CD4-positive, CD25-positive, alpha-beta regulatory T cell (primary cell): Measurements from ENCODE around the gene SORBS2. TPM values are rescaled to one million over a fixed set of nuclear protein-coding genes. Genes with fewer than 3 reads are reported as not detected.

Experiments used
- ATAC-seq, 2 donors: fragments of 150-1000 bp; cut with Tn5 transposase; one replicate each; pipeline ENCODE4 v1.10.0; 2021; ENCODE audit warnings: low read depth in 2 of 2, moderate number of reproducible peaks in 2 of 2, moderate library complexity in 1 of 2
- DNase-seq, 3 donors: peaks; one replicate each; pipeline versions ENCODE4 v3.0.0 to v3.0.0-alpha.2; 2012 to 2022; ENCODE audit warnings: mixed read lengths in 1 of 3
- H3K27ac ChIP-seq: one replicate; pipeline ENCODE4 v1.7.0; 2013; ENCODE audit warnings: mild to moderate bottlenecking, low read length; ENCODE audit not compliant: insufficient read depth, poor library complexity, severe bottlenecking
- H3K27me3 ChIP-seq: one replicate; pipeline ENCODE4 v1.7.0; 2013; ENCODE audit warnings: low read length; ENCODE audit not compliant: control insufficient read depth, insufficient read depth
- H3K36me3 ChIP-seq: one replicate; pipeline ENCODE4 v1.7.0; 2013; ENCODE audit warnings: mild to moderate bottlenecking, low read length, moderate library complexity; ENCODE audit not compliant: control insufficient read depth, insufficient read depth
- H3K4me1 ChIP-seq: 2 replicates; pipeline ENCODE4 v1.7.0; 2013; ENCODE audit warnings: mild to moderate bottlenecking, low read length; ENCODE audit not compliant: insufficient read depth, control insufficient read depth, poor library complexity, severe bottlenecking
- H3K4me3 ChIP-seq: one replicate; pipeline ENCODE4 v1.7.0; 2013; ENCODE audit warnings: low read depth, mild to moderate bottlenecking, low read length, moderate library complexity
- H3K9me3 ChIP-seq, 2 experiments: 1 replicate in 1 of 2; 2 replicates in 1 of 2; pipeline ENCODE4 v1.7.0; 2013; ENCODE audit warnings: low read length in 2 of 2, mild to moderate bottlenecking in 1 of 2, moderate library complexity in 1 of 2; ENCODE audit not compliant: control insufficient read depth in 2 of 2
- H3K27ac Mint-ChIP-seq, 3 donors: one replicate each; pipeline ENCODE4 v1.8.0; 2020 to 2022; ENCODE audit warnings: mild to moderate bottlenecking in 3 of 3, mixed read lengths in 3 of 3, moderate library complexity in 2 of 3
- H3K27me3 Mint-ChIP-seq: one replicate; pipeline ENCODE4 v1.8.0; 2022; ENCODE audit warnings: mild to moderate bottlenecking, mixed read lengths
- H3K36me3 Mint-ChIP-seq: one replicate; pipeline ENCODE4 v1.8.0; 2020; ENCODE audit warnings: mixed read lengths
- H3K4me1 Mint-ChIP-seq, 4 donors: one replicate each; pipeline ENCODE4 v1.8.0; 2020 to 2022; ENCODE audit warnings: mixed read lengths in 4 of 4, mild to moderate bottlenecking in 1 of 4
- H3K4me3 Mint-ChIP-seq, 4 donors: one replicate each; pipeline ENCODE4 v1.8.0; 2020 to 2022; ENCODE audit warnings: mild to moderate bottlenecking in 4 of 4, mixed read lengths in 4 of 4, moderate library complexity in 3 of 4
- H3K9me3 Mint-ChIP-seq, 7 donors: one replicate each; pipeline ENCODE4 v1.8.0; 2020 to 2022; ENCODE audit warnings: mixed read lengths in 7 of 7, mild to moderate bottlenecking in 3 of 7, moderate library complexity in 2 of 7
- polyA plus RNA-seq, 4 donors: library from polyadenylated mRNA; unstranded; fragments of 300-500 nt; fragmentation: Illumina TruSeq; gene quantifications; one replicate each; pipeline ENCODE4 v1.2.3, GENCODE V29; 2021
- total RNA-seq: library from RNA; stranded (reverse); gene quantifications from one replicate; pipeline ENCODE4 v1.2.3, GENCODE V29; 2022

Gene SORBS2
- total and polyA plus RNA-seq, 5 donors from 2014 or later, result 0.07 TPM; not detected in 4

DNA sequence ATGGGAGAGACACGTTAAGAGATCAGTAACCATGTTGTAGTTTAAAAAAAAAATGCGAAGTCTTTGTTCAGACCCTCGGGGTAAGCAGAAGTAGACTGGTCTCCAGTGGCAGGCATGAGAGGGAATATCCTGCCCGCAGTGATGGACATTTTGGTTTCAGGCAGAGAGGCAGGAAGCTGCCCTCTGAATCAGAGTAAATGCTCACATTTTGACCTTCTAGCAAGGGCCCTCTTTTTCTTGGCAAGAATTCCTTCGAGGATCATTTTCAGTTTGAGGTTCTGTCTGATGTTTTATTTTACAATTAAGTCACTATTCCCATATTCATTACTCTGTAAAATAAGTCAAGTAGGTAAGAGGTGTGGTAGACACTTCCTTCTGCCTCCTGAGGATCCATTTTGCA, 28.4 kb downstream of the SORBS2 start:
- Mint-ChIP-seq H3K4me1 (no peaks in the 10 kb centered on the region), H3K27me3 (peaks cover 6% of the 10 kb centered on the region), H3K4me3 (no peak overlapping the region), H3K27ac (no peak overlapping the region), H3K9me3 (peaks cover 0 to 4% (median 0%) of the 10 kb centered on the region in 7 donors), H3K36me3 (no peaks in the 10 kb centered on the region)
- H3K36me3 ChIP-seq, result no peaks in the 10 kb centered on the region
- no peak overlapping the region for H3K4me3 ChIP-seq
- DNase-seq (no peak), ATAC-seq (no peak)
- no peaks in the 10 kb centered on the region for H3K9me3 ChIP-seq
- H3K27me3 ChIP-seq, result no peaks in the 10 kb centered on the region
- no peaks in the 10 kb centered on the region for H3K4me1 ChIP-seq
- no peak overlapping the region for H3K27ac ChIP-seq

GRCh38 chr4:185782523-185782922, 29.5 kb downstream of the SORBS2 start:
- H3K27me3 Mint-ChIP-seq, result peaks cover 6% of the 10 kb centered on the region
- peak overlapping the region in 1 of 3 donors; percentile 18 for H3K27ac Mint-ChIP-seq
- DNase-seq, result no peak
- no peak overlapping the region for H3K27ac ChIP-seq
- H3K4me3 ChIP-seq, result no peak overlapping the region
- H3K36me3 ChIP-seq, result no peaks in the 10 kb centered on the region
- no peaks in the 10 kb centered on the region for H3K4me1 ChIP-seq
- no peaks in the 10 kb centered on the region for H3K27me3 ChIP-seq
- H3K36me3 Mint-ChIP-seq, result no peaks in the 10 kb centered on the region
- peaks cover 0 to 4% (median 0%) of the 10 kb centered on the region in 7 donors for H3K9me3 Mint-ChIP-seq
- H3K4me1 Mint-ChIP-seq, result no peaks in the 10 kb centered on the region
- H3K4me3 Mint-ChIP-seq, result no peak overlapping the region
- no peak for ATAC-seq
- H3K9me3 ChIP-seq, result no peaks in the 10 kb centered on the region

- no peak overlapping the region for H3K27ac Mint-ChIP-seq
- Histone ChIP-seq H3K4me1 (no peaks in the 10 kb centered on the region), H3K36me3 (no peaks in the 10 kb centered on the region), H3K27ac (no peak overlapping the region), H3K4me3 (no peak overlapping the region), H3K9me3 (no peaks in the 10 kb centered on the region), H3K27me3 (no peaks in the 10 kb centered on the region)
- H3K27me3 Mint-ChIP-seq, result peaks cover 6% of the 10 kb centered on the region
- DNase-seq, result no peak
- H3K36me3 Mint-ChIP-seq, result no peaks in the 10 kb centered on the region
- peaks cover 0 to 4% (median 0%) of the 10 kb centered on the region in 7 donors for H3K9me3 Mint-ChIP-seq
- H3K4me3 Mint-ChIP-seq, result no peak overlapping the region
- H3K4me1 Mint-ChIP-seq, result no peaks in the 10 kb centered on the region
- no peak for ATAC-seq
Observed at GRCh38 chr4:185781555-185782215, 30.3 kb downstream of the SORBS2 start.

DNA sequence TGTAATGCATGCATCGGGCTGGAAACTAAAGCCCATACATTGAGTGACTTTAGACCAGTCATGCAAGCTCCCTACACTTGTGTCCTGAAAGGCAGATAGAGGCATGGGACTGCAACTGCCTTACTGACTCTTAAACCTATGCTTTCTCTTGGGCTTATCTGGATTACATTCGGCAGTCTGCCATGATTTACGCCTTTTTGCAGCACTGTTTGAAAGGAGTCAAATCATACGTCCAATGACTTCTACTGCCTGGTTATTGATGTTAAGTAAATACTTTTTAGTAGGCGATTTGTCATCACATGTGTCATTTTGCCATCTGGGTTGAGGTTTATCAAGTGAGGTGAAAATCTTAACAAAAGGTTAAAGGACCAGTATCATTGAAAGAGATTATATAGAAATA, 31.5 kb downstream of the SORBS2 start:
- H3K9me3 Mint-ChIP-seq, result peaks cover 0 to 4% (median 0%) of the 10 kb centered on the region in 7 donors
- Histone ChIP-seq H3K4me1 (no peaks in the 10 kb centered on the region), H3K36me3 (no peaks in the 10 kb centered on the region), H3K4me3 (no peak overlapping the region), H3K9me3 (no peaks in the 10 kb centered on the region), H3K27ac (no peak overlapping the region), H3K27me3 (no peaks in the 10 kb centered on the region)
- no peak overlapping the region for H3K4me3 Mint-ChIP-seq
- no peak for ATAC-seq
- DNase-seq, result no peak
- no peaks in the 10 kb centered on the region for H3K4me1 Mint-ChIP-seq
- peaks cover 6% of the 10 kb centered on the region for H3K27me3 Mint-ChIP-seq
- H3K27ac Mint-ChIP-seq, result no peak overlapping the region
- no peaks in the 10 kb centered on the region for H3K36me3 Mint-ChIP-seq

GRCh38 chr4:185779517-185779916, 32.5 kb downstream of the SORBS2 start:
- Histone ChIP-seq H3K27ac (no peak overlapping the region), H3K4me1 (no peaks in the 10 kb centered on the region), H3K4me3 (no peak overlapping the region), H3K9me3 (no peaks in the 10 kb centered on the region), H3K36me3 (no peaks in the 10 kb centered on the region), H3K27me3 (no peaks in the 10 kb centered on the region)
- H3K27ac Mint-ChIP-seq, result no peak overlapping the region
- H3K4me1 Mint-ChIP-seq, result peaks cover 0 to 2% (median 0%) of the 10 kb centered on the region in 4 donors
- DNase-seq, result no peak
- H3K27me3 Mint-ChIP-seq, result peaks cover 6% of the 10 kb centered on the region
- no peak for ATAC-seq
- H3K9me3 Mint-ChIP-seq, result peaks cover 0 to 4% (median 0%) of the 10 kb centered on the region in 7 donors
- H3K4me3 Mint-ChIP-seq, result no peak overlapping the region
- no peaks in the 10 kb centered on the region for H3K36me3 Mint-ChIP-seq

DNA sequence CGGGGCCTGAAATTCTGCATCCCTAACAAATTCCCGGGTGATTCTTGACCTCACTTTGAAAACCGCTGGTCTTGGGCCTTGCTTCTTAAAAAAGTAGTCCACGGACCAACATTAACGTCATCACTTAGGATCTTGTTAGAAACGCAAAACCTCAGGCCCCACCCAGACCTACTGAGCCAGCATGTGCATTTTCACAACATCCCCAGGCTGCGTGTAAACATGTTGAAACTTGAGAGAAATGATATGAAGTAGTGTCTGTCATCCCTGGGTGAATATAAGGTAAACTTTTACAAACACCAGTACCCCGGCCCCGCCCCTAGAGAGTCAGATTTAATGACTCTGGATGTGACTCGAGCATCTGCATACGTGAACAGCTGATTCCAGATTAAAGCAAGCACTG, 33.7 kb downstream of the SORBS2 start:
- no peak for ATAC-seq
- Mint-ChIP-seq H3K36me3 (no peaks in the 10 kb centered on the region), H3K4me3 (no peak overlapping the region), H3K27me3 (peaks cover 6% of the 10 kb centered on the region), H3K4me1 (peaks cover 0 to 2% (median 0%) of the 10 kb centered on the region in 4 donors), H3K27ac (no peak overlapping the region), H3K9me3 (peaks cover 0 to 1% (median 0%) of the 10 kb centered on the region in 7 donors)
- no peak for DNase-seq
- H3K4me3 ChIP-seq, result no peak overlapping the region
- no peaks in the 10 kb centered on the region for H3K36me3 ChIP-seq
- no peaks in the 10 kb centered on the region for H3K4me1 ChIP-seq
- H3K27me3 ChIP-seq, result no peaks in the 10 kb centered on the region
- H3K27ac ChIP-seq, result no peak overlapping the region
- H3K9me3 ChIP-seq, result no peaks in the 10 kb centered on the region

DNA sequence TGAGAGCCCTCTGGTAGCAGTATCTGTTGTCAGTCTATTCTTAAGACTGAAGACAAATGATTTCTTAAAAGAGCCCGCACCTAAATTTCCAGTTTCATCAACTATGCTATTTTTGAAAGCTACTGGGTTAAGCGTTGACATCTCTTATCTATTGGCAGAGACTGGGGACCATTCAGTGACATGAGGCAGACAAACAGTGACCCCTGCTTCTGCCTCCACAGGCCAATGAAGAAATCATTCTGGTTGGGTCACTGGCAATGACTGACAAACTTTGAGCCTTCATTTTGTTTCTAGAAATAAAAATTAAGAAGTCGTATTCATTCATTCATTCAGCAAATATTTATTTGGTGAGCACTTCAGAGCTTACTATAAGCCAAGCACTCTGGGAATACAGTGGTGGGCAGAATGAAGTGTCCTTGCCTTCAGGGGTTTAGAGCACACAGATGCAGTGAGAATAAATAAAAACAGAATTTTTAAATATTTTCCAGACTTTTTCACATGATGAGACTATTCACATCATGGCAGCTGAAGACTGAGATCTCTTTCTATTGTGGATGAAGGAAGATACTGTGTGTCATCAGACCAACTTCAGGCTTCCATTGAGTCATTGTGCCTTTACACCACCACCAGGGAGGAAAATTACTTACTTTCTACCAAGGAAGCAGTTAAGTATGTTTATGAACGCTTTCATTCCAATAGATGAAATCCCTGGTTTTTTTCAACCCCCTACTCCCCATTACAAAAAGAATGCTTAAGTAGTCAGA, 36.0 kb downstream of the SORBS2 start:
- H3K27ac ChIP-seq, result no peak overlapping the region
- H3K9me3 Mint-ChIP-seq, result peaks cover 0 to 5% (median 3%) of the 10 kb centered on the region in 7 donors
- H3K36me3 ChIP-seq, result no peaks in the 10 kb centered on the region
- no peaks in the 10 kb centered on the region for H3K9me3 ChIP-seq
- peaks cover 0 to 2% (median 0%) of the 10 kb centered on the region in 4 donors for H3K4me1 Mint-ChIP-seq
- no peaks in the 10 kb centered on the region for H3K27me3 Mint-ChIP-seq
- no peak overlapping the region for H3K27ac Mint-ChIP-seq
- H3K27me3 ChIP-seq, result no peaks in the 10 kb centered on the region
- no peaks in the 10 kb centered on the region for H3K36me3 Mint-ChIP-seq
- no peak for DNase-seq
- H3K4me3 Mint-ChIP-seq, result no peak overlapping the region
- H3K4me1 ChIP-seq, result no peaks in the 10 kb centered on the region
- no peak overlapping the region for H3K4me3 ChIP-seq
- no peak for ATAC-seq
